Occipital lobe (tissue), 3 donors: Measurements from ENCODE around the gene CAPN14. TPM values are rescaled to one million over a fixed set of nuclear protein-coding genes. Genes with fewer than 3 reads are reported as not detected.

Source experiments
- DNase-seq: peaks from one replicate; lab custom pipeline; 2025; lab: John Stamatoyannopoulos, UW
- small RNA-seq: library from RNA; depleted of rRNA; stranded (forward); fragments of <200 nt; gene quantifications from one replicate; pipeline ENCODE3, GENCODE V24; 2014
- total RNA-seq: library from RNA; depleted of rRNA; stranded (reverse); fragments of >200 nt; gene quantifications from one replicate; pipeline ENCODE4 v1.2.3, GENCODE V29; 2014

Gene CAPN14
- total RNA-seq, 1 donor from 2014 or later: 1.4 TPM

DNA sequence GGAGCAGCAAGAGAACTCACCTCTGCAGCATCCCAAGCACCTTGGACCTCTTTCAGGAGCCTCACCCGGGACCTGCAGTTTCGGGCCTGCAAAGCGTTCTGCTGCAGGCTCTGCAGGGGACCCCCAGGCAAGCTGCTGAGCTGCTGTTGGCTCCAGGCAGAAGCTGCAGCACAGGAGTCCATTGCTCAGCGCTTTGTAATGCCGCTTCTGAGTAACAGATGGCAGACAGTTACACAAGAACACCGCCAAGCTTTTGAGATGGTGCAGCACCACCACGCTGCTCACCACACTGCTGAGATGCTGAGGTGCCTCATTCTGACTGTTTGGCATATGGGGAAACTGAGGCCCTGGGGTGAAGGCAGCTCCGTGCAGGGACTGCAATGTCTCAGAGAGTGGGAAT lies 77.2 kb downstream of the CAPN14 start:
- peak; percentile 16 for DNase-seq

DNA sequence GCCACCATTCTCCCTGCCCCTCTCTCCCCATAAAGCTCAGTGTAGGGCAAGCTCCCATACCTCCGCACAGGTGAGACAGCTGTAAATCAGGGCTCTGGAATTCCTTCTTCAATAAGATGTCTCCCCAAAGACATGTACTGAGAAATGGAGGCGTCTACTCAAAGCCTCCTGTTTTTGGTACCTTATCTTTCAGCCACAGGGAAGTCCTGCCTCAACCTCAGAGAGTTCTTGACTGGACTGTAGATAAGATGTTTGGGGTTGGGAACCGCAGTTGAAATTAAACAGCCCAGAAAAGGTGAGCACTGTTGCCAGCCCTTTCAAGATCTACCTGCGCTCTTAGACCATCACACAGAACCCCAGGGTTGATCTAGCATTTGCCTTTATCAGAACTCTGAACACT lies 77.6 kb downstream of the CAPN14 start:
- no peak for DNase-seq

DNA sequence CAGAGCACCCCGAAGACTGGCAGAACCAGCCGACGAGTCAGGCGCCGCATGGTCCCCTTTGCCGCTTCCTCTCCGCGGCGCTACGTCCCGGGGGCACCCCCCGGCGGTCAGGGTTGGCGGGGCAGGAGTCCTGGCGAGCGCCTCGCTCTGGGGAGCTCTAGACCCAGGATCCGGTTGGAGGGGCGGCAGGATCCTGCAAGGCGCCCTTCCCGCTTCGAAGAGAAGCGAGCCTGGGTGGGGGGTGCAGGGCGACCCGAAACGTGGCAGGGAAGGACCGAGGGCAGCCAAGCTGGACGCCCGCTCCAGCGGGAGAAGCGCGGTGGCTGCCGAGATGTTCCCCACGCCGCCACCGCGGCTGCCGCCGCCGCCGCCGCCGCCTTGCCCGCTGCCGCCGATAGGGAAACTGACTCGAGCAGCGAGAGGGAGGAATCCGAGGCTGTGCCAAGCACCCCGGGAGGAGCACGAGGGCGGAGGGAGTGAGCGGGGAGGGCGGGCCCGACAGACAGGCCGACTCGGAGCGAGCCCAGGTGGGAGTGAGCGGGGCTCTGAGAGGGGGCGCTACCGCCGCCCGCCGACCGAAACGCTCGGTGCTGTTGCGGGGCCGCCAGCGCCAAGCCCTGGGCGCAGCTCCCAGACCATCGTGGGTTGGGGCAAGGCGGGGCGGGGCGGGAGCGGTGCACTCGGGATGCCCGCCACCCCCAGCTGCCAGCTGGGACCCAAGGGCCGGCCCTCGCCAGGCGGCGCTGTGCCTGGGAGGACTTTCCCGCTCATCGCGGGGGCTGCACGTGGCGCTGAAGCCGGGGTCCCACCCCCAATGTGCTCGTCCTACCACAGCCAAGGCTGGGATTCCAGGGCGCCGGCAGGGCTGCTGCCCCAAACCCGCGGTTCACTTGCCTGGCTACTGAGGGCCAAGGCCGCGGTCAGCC lies 79.0 kb downstream of the CAPN14 start, which contains the start of gene GALNT14:
GALNT14 (minus strand) TSS at position 404 of the 926 bp plus-strand sequence; CDS start at position 50, 354 bp downstream.
- DNase-seq: peak; percentile 62

DNA sequence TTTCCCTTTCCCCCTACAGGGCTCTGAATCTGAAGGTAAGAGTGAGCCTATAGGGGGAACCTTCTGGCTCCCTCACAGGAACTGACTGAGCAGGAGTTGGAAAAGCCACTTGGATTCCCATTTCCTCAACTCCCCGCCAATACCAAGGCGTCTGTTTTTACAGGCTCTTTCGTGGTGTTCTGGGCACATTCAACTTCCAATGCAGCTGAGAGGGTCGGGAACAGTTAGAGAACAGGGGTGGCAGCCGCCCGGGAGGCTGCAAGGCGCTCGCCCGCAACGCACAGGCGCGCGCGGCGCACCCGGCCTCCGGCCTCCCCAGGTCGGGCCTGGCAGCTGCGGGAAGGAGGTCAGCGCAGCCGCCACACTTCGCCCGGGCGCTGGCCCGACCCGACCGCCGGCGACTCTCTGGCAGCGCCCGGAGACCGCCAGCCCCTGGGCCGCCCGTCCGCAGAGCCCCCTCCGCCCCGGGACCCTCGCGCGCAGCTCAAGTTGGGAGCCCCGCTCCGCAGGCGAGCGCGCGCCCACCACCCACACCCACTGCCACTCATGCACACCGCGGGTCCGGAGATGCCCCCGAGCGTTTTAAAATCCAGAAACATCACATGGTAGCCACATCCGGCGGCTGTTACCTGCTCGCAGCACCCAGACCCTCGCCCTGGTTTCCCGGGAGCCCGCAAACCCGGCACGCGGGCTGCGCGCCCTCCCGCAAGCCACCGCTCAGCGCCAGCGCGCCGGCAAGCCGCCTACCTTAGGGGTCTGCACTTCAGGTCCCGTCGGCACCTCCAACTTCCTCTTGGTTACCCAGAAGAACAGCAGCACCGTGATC lies 79.9 kb downstream of the CAPN14 start:
- DNase-seq: peak; percentile 3

DNA sequence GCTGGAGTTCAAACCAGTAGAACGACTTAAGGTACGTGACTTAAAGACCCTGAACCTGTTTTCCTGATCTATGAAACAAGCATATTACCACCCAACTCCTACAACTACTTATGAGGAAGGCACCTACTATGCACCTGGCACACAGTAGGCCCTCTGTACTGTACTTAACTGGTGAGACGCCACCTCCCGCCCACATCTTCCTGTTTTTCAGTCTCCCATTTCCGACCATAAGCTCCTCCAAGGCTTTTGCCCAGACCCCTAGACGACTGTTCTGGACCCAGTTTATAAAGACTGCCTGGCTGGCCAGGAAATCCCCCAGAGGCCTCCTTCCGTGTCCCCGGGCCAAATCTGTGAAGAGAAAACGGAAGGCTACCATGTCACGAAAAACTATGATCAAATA lies 80.6 kb downstream of the CAPN14 start:
- no peak for DNase-seq

DNA sequence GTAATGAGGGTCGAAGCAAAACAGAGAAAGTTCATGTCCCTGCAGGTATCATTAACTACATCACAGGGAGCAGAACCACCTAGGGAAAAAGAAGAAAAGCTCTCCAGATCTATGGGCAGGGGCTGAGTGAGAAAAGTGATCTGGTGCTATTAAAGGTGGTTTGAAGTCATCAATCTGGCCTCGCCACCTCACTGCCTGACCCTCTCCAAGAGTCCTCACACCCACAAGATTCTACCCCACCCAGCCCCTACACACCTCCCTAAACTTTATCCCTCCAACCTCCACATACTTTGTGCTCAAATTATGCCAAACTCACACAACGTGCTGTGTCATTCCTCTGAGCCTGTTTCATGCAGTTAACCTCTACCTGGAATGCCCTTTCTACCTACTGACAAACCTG lies 81.3 kb downstream of the CAPN14 start:
- DNase-seq: no peak

DNA sequence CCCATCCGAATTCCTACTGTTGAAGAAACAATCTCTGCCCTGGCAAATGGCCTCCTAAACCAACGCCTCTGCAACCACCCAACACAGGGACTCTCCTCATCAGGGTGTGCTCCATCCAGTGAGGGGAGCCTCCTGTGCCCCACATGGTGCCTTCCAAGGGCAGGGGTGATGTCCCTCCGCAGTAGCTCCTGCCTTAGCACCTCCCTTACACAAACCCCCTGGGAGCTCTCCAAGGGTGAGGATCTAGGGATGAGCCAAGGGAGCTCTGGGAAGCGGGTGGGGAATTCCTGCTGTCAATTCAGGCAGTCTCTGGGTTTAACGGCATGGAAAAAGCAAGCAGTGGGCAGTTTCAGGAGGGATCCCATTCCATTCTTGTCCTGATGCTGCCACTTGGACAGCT lies 82.8 kb downstream of the CAPN14 start:
- no peak for DNase-seq

DNA sequence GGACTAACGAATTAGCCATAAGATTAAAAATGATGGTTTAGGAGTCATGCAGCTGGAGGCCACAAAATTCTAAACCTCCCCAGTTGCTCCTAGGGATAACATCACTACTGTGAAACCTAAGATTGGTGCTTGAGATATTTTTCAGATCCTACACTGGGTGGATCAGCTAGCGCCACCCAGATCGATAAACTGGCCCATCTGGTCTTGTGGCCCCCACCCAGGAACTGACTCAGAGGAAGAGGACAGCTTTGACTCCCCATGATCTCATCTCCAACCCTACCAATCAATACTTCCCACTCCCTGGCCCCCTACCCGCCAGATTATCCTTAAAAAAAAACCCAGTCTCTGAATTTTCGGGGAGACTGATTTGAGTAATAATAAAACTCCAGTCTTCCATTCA lies 84.5 kb downstream of the CAPN14 start:
- no peak for DNase-seq

DNA sequence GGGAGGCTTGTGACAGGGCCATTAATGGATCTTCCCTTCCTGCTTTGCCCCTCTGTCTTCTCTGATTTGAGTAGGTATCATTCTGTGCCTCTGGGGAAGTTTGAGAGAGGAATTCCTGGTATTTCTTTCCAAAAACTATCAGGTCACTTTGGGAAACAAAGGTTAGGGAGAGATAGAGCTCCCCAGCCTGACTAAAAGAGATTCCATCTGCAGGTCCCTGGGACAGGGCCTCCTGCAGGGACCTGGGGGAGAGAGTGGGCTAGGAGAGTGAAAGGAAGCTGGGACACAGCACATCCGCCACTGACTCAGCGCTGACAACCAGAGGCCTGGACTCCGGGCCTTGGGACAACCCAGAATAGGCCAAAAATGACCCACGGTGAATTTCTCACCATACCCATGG lies 85.4 kb downstream of the CAPN14 start:
- no peak for DNase-seq

DNA sequence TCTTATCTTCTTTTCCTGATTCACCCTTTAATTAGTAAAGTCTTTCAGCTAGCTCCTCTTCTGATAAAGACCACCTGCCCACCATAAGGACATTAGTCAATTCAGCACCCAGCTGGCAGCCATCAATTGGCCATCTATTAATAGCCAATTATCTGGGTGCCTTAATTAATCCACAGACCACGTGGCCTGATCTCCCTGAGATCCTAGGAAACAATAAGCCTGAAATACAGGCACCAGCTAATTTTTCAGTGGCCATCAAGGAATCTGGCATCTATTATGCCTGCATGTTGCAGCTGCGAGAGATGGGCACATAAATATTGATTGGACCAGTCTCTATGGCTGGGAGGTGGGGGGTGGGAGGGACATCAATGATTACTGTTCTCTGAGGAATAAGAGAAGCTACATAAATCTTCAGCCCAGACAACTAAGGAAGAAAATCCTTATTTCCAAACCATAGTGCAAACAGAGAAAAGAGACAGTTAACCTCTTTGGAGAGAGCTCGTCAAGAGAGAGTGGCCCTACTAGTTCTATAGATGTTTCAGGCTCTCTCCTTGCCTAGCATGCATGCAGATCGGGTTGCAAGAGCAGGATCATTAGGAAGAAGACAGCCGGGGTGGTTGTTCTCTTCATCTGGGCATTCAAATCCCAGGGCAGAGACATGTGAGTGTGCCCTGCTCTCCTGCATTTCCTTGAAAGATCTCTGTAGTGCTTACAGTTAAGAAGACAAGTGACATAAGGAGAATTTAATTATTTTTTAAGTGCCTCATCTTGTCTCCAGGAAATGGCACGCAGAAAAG lies 87.7 kb downstream of the CAPN14 start:
- DNase-seq: no peak

DNA sequence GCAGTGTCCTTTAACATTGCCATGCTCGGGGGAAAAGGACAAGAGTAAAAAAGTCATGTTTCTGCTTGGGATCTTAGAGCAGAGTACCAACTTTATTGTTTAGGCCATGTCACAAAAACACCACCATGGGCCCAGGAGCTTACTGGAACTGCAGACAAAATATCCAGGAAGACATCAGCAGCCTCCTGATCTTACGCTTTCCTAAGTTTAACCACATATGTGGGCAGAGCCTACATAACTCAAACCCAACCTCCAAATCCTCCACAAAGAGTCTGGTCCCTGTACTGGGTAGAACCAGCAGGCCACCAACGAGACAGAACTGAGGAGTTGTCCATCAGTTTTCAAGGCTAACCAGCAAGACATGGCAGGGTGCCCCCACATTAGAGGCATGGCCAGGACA lies 89.4 kb downstream of the CAPN14 start:
- no peak for DNase-seq

DNA sequence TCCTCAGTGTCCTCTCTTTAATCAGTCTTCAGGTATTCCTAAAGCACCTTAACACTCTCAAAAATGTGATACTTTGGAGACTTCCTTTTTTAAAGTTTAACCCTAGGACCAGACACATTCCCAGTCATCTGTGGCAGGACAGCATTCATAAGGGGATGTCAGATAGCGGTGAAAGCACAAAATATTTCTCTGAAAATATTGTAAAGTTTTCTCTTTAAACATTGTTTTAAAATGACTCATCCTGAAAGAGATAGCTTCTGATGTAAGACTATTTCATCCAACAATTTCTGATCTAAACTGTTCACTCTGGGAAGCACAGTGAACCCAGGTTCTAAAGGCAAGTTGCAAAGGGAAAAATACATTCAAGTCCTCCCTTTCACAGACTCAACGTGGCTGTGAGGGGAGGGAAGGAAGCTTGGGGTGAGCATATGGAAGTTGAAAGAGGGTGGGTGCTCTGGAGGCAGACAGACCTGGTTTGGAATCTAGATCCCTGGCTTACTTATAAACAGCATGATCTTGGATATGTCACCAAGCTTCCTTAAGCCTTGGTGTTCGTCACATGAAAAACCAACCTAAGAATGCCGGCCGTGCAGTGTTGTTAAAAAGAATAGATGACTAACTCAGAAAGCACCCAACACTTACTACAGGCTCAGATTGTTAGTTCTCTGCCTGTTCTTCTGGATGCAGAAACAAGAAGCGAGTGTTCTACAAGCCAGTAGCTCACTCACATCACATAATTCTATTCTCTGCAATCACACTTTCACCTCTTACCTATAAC lies 91.2 kb downstream of the CAPN14 start:
- no peak for DNase-seq

DNA sequence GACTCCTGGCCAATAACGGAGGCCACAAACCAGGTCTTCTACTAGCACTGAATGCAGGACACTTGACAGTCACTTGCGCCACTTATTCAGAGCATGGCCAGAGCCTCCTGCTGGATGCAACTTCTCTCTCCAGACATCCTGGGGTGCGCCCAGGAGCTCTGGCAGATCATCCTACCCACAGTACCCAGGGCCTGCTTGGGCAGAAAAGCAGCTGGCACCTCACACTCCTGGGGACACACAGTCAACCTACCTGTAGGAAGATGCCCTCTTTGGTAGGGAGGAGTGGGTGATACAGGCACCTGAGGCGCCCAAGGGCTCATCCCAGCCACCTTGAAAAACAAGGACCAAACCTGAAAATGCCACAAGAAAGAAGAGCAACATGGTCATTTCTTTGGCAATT lies 92.4 kb downstream of the CAPN14 start:
- DNase-seq: no peak

Small RNA genes lying within 50 kb of the gene (small RNA-seq; reads per million reads assigned to genes)
- gene RNA5SP90: not detected

Other genes with a start within 250 kb of the CAPN14 start
- 4.7 TPM for gene GALNT14, start 79.1 kb downstream of the CAPN14 start, total RNA-seq
- gene EHD3, start 16.6 kb upstream of the CAPN14 start, total RNA-seq: 7.5 TPM
- gene XDH, start 197.2 kb upstream of the CAPN14 start, total RNA-seq: not detected